GM18502 (cell line): ENCODE data around the gene MAGEA1.
"Not testable (repeated sequence)": the region's sequence is repeated elsewhere in the genome, so short reads cannot be mapped to it uniquely, and the experiment has no call there.

ENCODE experiments used
- ATAC-seq: cut with Tn5 transposase; IDR thresholded peaks from one replicate; pipeline ENCODE4 v1.9.1; 2021; ENCODE audit warnings: mild to moderate bottlenecking; ENCODE audit not compliant: unreplicated experiment, poor library complexity

Gene MAGEA1

GRCh38 chrX:153179131-153179530 lies at the start of gene MAGEA1:
TSS of gene MAGEA1 (plus strand) at chrX:153179284. CDS start at chrX:153182390, 3,106 bp downstream.
- ATAC-seq: no peak

- not testable (repeated sequence) for ATAC-seq
These were observed 46.2 kb upstream of the MAGEA1 start for GRCh38 chrX:153132924-153133323.

- not testable (repeated sequence) for ATAC-seq
These were observed 40.0 kb upstream of the MAGEA1 start for GRCh38 chrX:153139074-153139473.

GRCh38 chrX:153146288-153146687 lies 32.8 kb upstream of the MAGEA1 start:
- ATAC-seq: not testable (repeated sequence)

- ATAC-seq: no peak
These were observed 25.6 kb upstream of the MAGEA1 start for GRCh38 chrX:153153516-153153915.

- ATAC-seq: no peak
These were observed 21.6 kb upstream of the MAGEA1 start for GRCh38 chrX:153157450-153157849.

- ATAC-seq: no peak
These were observed 20.8 kb upstream of the MAGEA1 start for GRCh38 chrX:153158319-153158718.

GRCh38 chrX:153161952-153162351 lies 17.1 kb upstream of the MAGEA1 start:
- no peak for ATAC-seq

- no peak for ATAC-seq
These were observed 14.4 kb upstream of the MAGEA1 start for GRCh38 chrX:153164733-153165132.

- ATAC-seq: not testable (repeated sequence)
These were observed 10.7 kb upstream of the MAGEA1 start for GRCh38 chrX:153168423-153168822.

- no peak for ATAC-seq
These were observed 2.7 kb downstream of the MAGEA1 start for GRCh38 chrX:153181822-153182221.

GRCh38 chrX:153184787-153185186 lies 5.7 kb downstream of the MAGEA1 start:
- ATAC-seq: no peak

GRCh38 chrX:153190381-153190780 lies 11.3 kb downstream of the MAGEA1 start:
- no peak for ATAC-seq

GRCh38 chrX:153200462-153200861 lies 21.4 kb downstream of the MAGEA1 start:
- no peak for ATAC-seq

GRCh38 chrX:153206425-153207046 lies 27.5 kb downstream of the MAGEA1 start:
- no peak for ATAC-seq

- no peak for ATAC-seq
These were observed 30.3 kb downstream of the MAGEA1 start for GRCh38 chrX:153209347-153209746.

GRCh38 chrX:153214934-153215333 lies 35.9 kb downstream of the MAGEA1 start:
- peak; percentile 79 for ATAC-seq

- no peak for ATAC-seq
These were observed 37.8 kb downstream of the MAGEA1 start for GRCh38 chrX:153216926-153217325.

GRCh38 chrX:153225438-153226098 lies 46.5 kb downstream of the MAGEA1 start:
- ATAC-seq: no peak

GRCh38 chrX:153226344-153227185 lies 47.5 kb downstream of the MAGEA1 start:
- no peak for ATAC-seq
